Uterus (tissue), 4 donors: ENCODE measurements around the gene TIAM1. TPM values are rescaled to one million over a fixed set of nuclear protein-coding genes. Genes with fewer than 3 reads are reported as not detected.

Source experiments
- DNase-seq, 2 donors: peaks; one replicate each; pipeline ENCODE4 v3.0.0-alpha.2; 2019 to 2020
- H3K27ac ChIP-seq, 2 donors: fragments of 200-600 bp; sonication (generic); 1 replicate in 1 of 2; 2 replicates in 1 of 2; pipeline ENCODE4 v1.5.1; 2016 to 2018
- H3K27me3 ChIP-seq, 2 donors: fragments of 200-600 bp; sonication (generic); one replicate each; pipeline ENCODE4 v1.5.1; 2018 to 2019; ENCODE audit warnings: control low read depth in 1 of 2
- H3K36me3 ChIP-seq, 2 donors: fragments of 200-600 bp; sonication (generic); one replicate each; pipeline ENCODE4 v1.5.1; 2019; ENCODE audit warnings: control low read depth in 1 of 2
- H3K4me1 ChIP-seq, 2 donors: fragments of 200-600 bp; sonication (generic); one replicate each; pipeline ENCODE4 v1.5.1; 2018 to 2019; ENCODE audit warnings: control low read depth in 1 of 2
- H3K4me3 ChIP-seq, 2 donors: fragments of 200-600 bp; sonication (generic); 1 replicate in 1 of 2; 2 replicates in 1 of 2; pipeline ENCODE4 v1.5.1; 2018 to 2019; ENCODE audit warnings: mild to moderate bottlenecking in 1 of 2
- H3K9me3 ChIP-seq, 2 donors: fragments of 200-600 bp; sonication (generic); one replicate each; pipeline ENCODE4 v1.5.1; 2019; ENCODE audit warnings: control low read depth in 1 of 2
- POLR2A ChIP-seq, 2 donors: fragments of 450-650 bp; IDR thresholded peaks; one replicate each; pipeline ENCODE4 v1.6.1; 2016; ENCODE audit warnings: antibody characterized with exemption in 2 of 2, mild to moderate bottlenecking in 1 of 2, moderate library complexity in 1 of 2
- intact Hi-C: fragments of 100-400 bp; cut with DNase I; formaldehyde crosslinking; loops from one replicate; pipeline ENCODE4 v1.15.1; 2023; ENCODE audit warnings: low total_unique reads
- total RNA-seq, 4 donors: library from RNA; depleted of rRNA in 3 of 4; stranded (reverse); fragments of >200 nt in 3 of 4; gene quantifications; one replicate each; pipeline versions ENCODE4 v1.1.0 to v1.2.4, GENCODE V29; 2014 to 2023
- TF ChIP-seq, protein P1 (sequence below), 4 experiments: fragments of 200-600 bp in 2 of 4; fragments of 450-650 bp in 2 of 4; sonication (generic) in 2 of 4; IDR thresholded peaks; one replicate each; pipeline ENCODE4 v1.5.1; 2016 to 2019; ENCODE audit warnings: antibody characterized with exemption in 4 of 4, mild to moderate bottlenecking in 2 of 4, moderate library complexity in 1 of 4
- donor health status: DM: yes; HTN: yes; CAD: no.

Gene TIAM1
- total RNA-seq, 4 donors from 2014 or later: 14.4 to 74.9 (median 39.5) TPM

GRCh38 chr21:31159808-31160207, 184.3 kb downstream of the TIAM1 start:
- H3K9me3 ChIP-seq: peaks cover 0 to 7% of the 10 kb centered on the region in 2 donors
- no peak for DNase-seq
- no peak for TF ChIP-seq POLR2A (IDR thresholded peaks at IDR 0.05)
- TF ChIP-seq, protein P1, sequence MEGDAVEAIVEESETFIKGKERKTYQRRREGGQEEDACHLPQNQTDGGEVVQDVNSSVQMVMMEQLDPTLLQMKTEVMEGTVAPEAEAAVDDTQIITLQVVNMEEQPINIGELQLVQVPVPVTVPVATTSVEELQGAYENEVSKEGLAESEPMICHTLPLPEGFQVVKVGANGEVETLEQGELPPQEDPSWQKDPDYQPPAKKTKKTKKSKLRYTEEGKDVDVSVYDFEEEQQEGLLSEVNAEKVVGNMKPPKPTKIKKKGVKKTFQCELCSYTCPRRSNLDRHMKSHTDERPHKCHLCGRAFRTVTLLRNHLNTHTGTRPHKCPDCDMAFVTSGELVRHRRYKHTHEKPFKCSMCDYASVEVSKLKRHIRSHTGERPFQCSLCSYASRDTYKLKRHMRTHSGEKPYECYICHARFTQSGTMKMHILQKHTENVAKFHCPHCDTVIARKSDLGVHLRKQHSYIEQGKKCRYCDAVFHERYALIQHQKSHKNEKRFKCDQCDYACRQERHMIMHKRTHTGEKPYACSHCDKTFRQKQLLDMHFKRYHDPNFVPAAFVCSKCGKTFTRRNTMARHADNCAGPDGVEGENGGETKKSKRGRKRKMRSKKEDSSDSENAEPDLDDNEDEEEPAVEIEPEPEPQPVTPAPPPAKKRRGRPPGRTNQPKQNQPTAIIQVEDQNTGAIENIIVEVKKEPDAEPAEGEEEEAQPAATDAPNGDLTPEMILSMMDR (IDR thresholded peaks at IDR 0.05): no peak
- H3K27me3 ChIP-seq: no peaks in the 10 kb centered on the region
- no peaks in the 10 kb centered on the region for H3K36me3 ChIP-seq
- H3K27ac ChIP-seq: peak overlapping the region; percentile 59 to 82
- H3K4me1 ChIP-seq: no peaks in the 10 kb centered on the region
- intact Hi-C loops: no loop called here
- H3K4me3 ChIP-seq: peak overlapping the region; percentile 4 to 16

DNA sequence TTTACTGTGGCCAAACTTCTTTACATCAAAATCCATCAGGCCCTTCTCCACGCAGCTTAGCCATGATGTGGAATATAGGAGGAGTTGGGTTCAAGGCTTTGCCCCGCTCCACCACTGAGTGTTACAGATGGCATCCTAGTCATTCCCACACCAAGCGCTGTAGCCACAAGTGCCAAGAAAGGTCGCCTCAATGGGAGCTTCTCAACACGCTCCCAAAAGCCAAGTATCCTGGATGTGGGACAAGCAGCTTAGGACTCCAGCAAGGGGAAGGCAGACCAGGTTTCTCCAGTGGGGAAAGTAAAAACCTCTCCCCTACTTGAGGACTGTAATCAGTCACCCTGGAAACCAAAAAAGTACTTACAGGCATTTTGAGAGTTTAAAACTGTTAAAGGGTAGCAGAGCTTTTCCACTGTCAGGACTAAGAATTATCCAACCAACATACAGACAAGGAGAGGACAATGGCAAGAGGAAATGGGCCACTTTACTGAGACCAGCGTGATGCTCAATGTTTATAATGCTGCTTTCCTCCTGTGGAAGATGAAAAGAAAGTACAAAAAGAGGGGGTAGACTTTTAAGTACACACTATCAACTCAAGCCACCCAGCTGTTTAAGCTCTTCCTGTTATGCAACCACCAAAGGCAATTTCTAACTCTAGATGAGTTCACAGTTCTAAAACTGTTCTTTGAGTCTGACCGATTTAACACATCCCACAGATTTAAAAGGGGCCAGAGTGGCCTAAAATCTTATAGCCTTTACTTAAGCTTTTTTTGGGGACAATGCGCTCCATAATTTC, 185.1 kb downstream of the TIAM1 start:
- TF ChIP-seq POLR2A (IDR thresholded peaks at IDR 0.05): peak in 1 of 2 donors; percentile 13
- TF ChIP-seq, protein P1 (IDR thresholded peaks at IDR 0.05): no peak
- Histone ChIP-seq H3K36me3 (no peaks in the 10 kb centered on the region), H3K9me3 (peaks cover 0 to 7% of the 10 kb centered on the region in 2 donors), H3K4me3 (peak overlapping the region in 1 of 2 donors; percentile 4), H3K27ac (peak overlapping the region; percentile 59 to 82), H3K4me1 (no peaks in the 10 kb centered on the region), H3K27me3 (no peaks in the 10 kb centered on the region)
- no peak for DNase-seq
- intact Hi-C loops: no loop called here

DNA sequence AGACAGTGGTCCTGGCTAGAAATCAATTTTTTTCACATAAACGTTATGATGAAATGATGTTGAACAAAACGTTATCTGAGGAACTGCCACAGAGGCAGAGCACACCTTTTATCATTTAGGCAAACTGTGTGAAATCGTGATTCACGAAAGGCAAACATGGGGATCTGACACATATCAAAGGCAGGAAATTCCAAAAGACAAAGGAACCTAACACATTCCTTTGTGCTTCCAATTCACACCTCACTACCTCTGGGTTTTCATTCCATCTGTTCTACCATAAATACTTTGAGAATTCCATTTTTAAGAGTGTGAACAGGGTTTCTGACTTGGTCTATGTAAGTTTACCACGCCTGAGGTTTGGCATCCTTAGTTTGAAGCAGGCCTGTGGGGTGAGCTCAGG, 186.3 kb downstream of the TIAM1 start:
- DNase-seq: no peak
- H3K9me3 ChIP-seq: peaks cover 0 to 7% of the 10 kb centered on the region in 2 donors
- intact Hi-C loops: no loop called here
- H3K36me3 ChIP-seq: no peaks in the 10 kb centered on the region
- H3K4me1 ChIP-seq: no peaks in the 10 kb centered on the region
- no peaks in the 10 kb centered on the region for H3K27me3 ChIP-seq
- H3K4me3 ChIP-seq: no peak overlapping the region
- peak overlapping the region; percentile 26 to 82 for H3K27ac ChIP-seq
- TF ChIP-seq POLR2A (IDR thresholded peaks at IDR 0.05): no peak
- TF ChIP-seq, protein P1 (IDR thresholded peaks at IDR 0.05): no peak

DNA sequence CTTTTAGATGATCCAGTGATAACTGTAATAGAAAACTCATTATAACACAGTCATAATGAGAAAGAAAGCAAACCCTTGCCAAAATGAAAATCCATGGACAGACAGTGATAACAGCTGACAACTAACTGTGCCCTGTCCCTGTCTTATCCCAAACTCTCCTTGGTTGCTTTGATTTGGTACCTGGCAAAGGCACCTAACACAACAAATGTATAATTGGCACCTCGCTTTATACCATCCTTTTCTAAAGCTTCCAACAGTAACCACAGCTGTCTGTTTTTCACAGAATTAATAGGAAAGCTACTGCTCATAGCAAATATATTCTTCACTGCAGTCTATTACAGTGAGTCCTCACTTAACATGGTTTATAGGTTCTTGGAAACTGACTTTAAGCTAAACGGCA, 187.4 kb downstream of the TIAM1 start:
- H3K9me3 ChIP-seq: peaks cover 0 to 7% of the 10 kb centered on the region in 2 donors
- H3K36me3 ChIP-seq: no peaks in the 10 kb centered on the region
- TF ChIP-seq POLR2A (IDR thresholded peaks at IDR 0.05): no peak
- TF ChIP-seq, protein P1 (IDR thresholded peaks at IDR 0.05): no peak
- H3K27me3 ChIP-seq: no peaks in the 10 kb centered on the region
- H3K4me3 ChIP-seq: no peak overlapping the region
- no peaks in the 10 kb centered on the region for H3K4me1 ChIP-seq
- no peak overlapping the region for H3K27ac ChIP-seq
- no peak for DNase-seq
- intact Hi-C loops: no loop called here

DNA sequence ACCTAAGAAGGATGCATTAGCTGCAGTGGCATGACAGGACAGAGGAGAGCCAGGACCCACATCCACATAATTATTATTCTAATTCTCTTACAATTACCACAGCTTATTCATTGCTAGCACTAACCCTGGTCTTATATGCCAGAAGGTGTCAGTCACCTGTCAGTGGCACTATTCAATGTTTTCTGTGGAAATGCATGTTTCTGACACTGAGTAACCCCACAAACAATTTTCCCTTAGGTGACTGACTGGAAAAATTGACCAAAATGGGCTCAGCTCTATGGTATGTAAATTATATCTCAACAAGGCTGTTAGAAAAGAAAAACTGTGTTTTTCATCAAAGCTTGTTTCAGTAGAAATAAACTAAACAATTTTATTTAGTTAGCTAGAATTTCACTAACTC, 187.9 kb downstream of the TIAM1 start:
- Histone ChIP-seq H3K9me3 (peaks cover 0 to 7% of the 10 kb centered on the region in 2 donors), H3K27ac (no peak overlapping the region), H3K4me1 (no peaks in the 10 kb centered on the region), H3K27me3 (no peaks in the 10 kb centered on the region), H3K4me3 (no peak overlapping the region), H3K36me3 (no peaks in the 10 kb centered on the region)
- no peak for TF ChIP-seq POLR2A (IDR thresholded peaks at IDR 0.05)
- TF ChIP-seq, protein P1 (IDR thresholded peaks at IDR 0.05): no peak
- no peak for DNase-seq
- intact Hi-C loops: no loop called here
